ENCODE results near the gene HOXA3. TPM values are rescaled to one million over a fixed set of nuclear protein-coding genes. Genes with fewer than 3 reads are reported as not detected.

HOXA3 gene
- total RNA-seq, 1 donor from 2014 or later: not detected

DNA sequence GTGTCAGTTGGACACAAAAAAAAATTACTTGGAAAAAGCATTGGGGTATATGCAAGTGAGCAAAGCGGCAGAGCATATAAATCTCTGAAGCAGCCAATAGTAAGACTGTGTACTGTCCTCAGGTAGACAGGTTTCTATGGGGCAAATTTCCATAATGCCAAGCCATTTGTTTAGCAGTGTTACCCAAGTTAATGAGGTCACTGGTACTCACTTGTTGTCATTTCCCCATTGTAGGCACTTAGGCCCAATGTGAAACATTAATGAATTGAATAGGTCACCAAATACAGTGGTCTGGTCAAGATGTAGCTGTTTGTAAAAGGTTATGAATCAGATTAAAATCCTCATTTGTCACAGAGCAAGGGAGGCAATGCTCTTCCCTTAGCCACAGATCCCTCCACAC lies 84.1 kb downstream of the HOXA3 start:
- no peak for ATAC-seq (ENCODE audit: low read depth)
- no peaks in the 10 kb centered on the region for H3K36me3 Mint-ChIP-seq (ENCODE audit: low read depth)
- H3K9me3 Mint-ChIP-seq: no peaks in the 10 kb centered on the region
- H3K27me3 Mint-ChIP-seq: no peaks in the 10 kb centered on the region
- no peak for TF ChIP-seq CTCF (IDR thresholded peaks at IDR 0.05)
- CTCF ChIA-PET: no interaction called here
- no peak overlapping the region for H3K27ac Mint-ChIP-seq
- POLR2A ChIA-PET: no interaction called here
- DNase-seq: no peak
- no peaks in the 10 kb centered on the region for H3K4me1 Mint-ChIP-seq
- no peak overlapping the region for H3K4me3 Mint-ChIP-seq
- intact Hi-C loops (cut with micrococcal nuclease): no loop called here

- no peak overlapping the region for H3K27ac Mint-ChIP-seq
- DNase-seq (no peak), ATAC-seq (ENCODE audit: low read depth) (no peak)
- no peaks in the 10 kb centered on the region for H3K27me3 Mint-ChIP-seq
- ChIA-PET POLR2A (no interaction called here), CTCF (no interaction called here)
- no peaks in the 10 kb centered on the region for H3K4me1 Mint-ChIP-seq
- H3K36me3 Mint-ChIP-seq (ENCODE audit: low read depth): no peaks in the 10 kb centered on the region
- TF ChIP-seq CTCF (IDR thresholded peaks at IDR 0.05): no peak
- H3K4me3 Mint-ChIP-seq: no peak overlapping the region
- H3K9me3 Mint-ChIP-seq: no peaks in the 10 kb centered on the region
- intact Hi-C loops (cut with micrococcal nuclease): no loop called here
These were observed 86.2 kb downstream of the HOXA3 start for GRCh38 chr7:27066148-27066547.

GRCh38 chr7:27065709-27066108 lies 86.7 kb downstream of the HOXA3 start:
- no peaks in the 10 kb centered on the region for H3K27me3 Mint-ChIP-seq
- POLR2A ChIA-PET: no interaction called here
- ATAC-seq (ENCODE audit: low read depth): no peak
- no peaks in the 10 kb centered on the region for H3K36me3 Mint-ChIP-seq (ENCODE audit: low read depth)
- H3K4me1 Mint-ChIP-seq: no peaks in the 10 kb centered on the region
- H3K9me3 Mint-ChIP-seq: no peaks in the 10 kb centered on the region
- DNase-seq: no peak
- no peak overlapping the region for H3K4me3 Mint-ChIP-seq
- intact Hi-C loops (cut with micrococcal nuclease): no loop called here
- no peak overlapping the region for H3K27ac Mint-ChIP-seq
- CTCF ChIA-PET: no interaction called here
- no peak for TF ChIP-seq CTCF (IDR thresholded peaks at IDR 0.05)

DNA sequence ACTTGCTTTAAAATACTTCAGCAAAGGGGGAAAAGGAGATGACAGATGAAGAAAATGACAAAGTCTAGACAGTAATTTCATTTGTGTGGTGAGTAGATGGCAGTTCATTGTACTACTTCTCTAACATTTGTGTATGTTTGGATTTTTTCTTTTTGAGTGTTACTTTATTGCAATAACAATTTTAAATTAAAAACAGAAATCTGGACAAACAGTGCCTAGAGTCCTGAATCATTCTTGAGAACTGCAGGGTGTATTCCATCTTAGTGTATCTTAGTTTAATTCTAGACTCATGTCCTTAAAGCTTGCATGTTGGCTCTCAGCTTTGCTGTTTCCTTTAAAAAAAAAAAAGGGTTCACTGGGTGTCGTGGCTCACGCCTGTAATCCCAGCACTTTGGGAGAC lies 87.7 kb downstream of the HOXA3 start:
- intact Hi-C loops (cut with micrococcal nuclease): no loop called here
- no peaks in the 10 kb centered on the region for H3K36me3 Mint-ChIP-seq (ENCODE audit: low read depth)
- H3K9me3 Mint-ChIP-seq: no peaks in the 10 kb centered on the region
- H3K4me3 Mint-ChIP-seq: no peak overlapping the region
- CTCF ChIA-PET: no interaction called here
- no peak for TF ChIP-seq CTCF (IDR thresholded peaks at IDR 0.05)
- DNase-seq: no peak
- peaks cover 5% of the 10 kb centered on the region for H3K27me3 Mint-ChIP-seq
- POLR2A ChIA-PET: no interaction called here
- H3K27ac Mint-ChIP-seq: no peak overlapping the region
- ATAC-seq (ENCODE audit: low read depth): no peak
- no peaks in the 10 kb centered on the region for H3K4me1 Mint-ChIP-seq

GRCh38 chr7:27064159-27064558 lies 88.2 kb downstream of the HOXA3 start:
- H3K27ac Mint-ChIP-seq: no peak overlapping the region
- intact Hi-C loops (cut with micrococcal nuclease): no loop called here
- ATAC-seq (ENCODE audit: low read depth) (no peak), DNase-seq (no peak)
- POLR2A ChIA-PET: no interaction called here
- H3K36me3 Mint-ChIP-seq (ENCODE audit: low read depth): no peaks in the 10 kb centered on the region
- no peaks in the 10 kb centered on the region for H3K9me3 Mint-ChIP-seq
- H3K4me1 Mint-ChIP-seq: no peaks in the 10 kb centered on the region
- no peak for TF ChIP-seq CTCF (IDR thresholded peaks at IDR 0.05)
- CTCF ChIA-PET: no interaction called here
- no peak overlapping the region for H3K4me3 Mint-ChIP-seq
- peaks cover 9% of the 10 kb centered on the region for H3K27me3 Mint-ChIP-seq
